Adrenal gland (tissue), 12 donors: ENCODE data around the gene PABPN1. TPM values are rescaled to one million over a fixed set of nuclear protein-coding genes. Genes with fewer than 3 reads are reported as not detected.

Source experiments
- DNase-seq, 7 donors: peaks; one replicate each; pipeline ENCODE4 v3.0.0-alpha.2; 2019 to 2020
- H3K27ac ChIP-seq, 5 donors: fragments of 200-600 bp; sonication (generic) in 4 of 5; 1 replicate in 3 of 5; 2 replicates in 2 of 5; pipeline versions ENCODE4 v1.5.1 to v1.8.0; 2016 to 2020; ENCODE audit warnings: mild to moderate bottlenecking in 1 of 5
- H3K27me3 ChIP-seq: fragments of 200-600 bp; 2 replicates; pipeline ENCODE4 v1.8.0; 2021
- H3K36me3 ChIP-seq, 2 donors: fragments of 200-600 bp; replicated peaks in 1 of 2; 1 replicate in 1 of 2; 2 replicates in 1 of 2; pipeline versions ENCODE4 v1.5.1 to v1.8.0; 2018 to 2022
- H3K4me1 ChIP-seq, 2 donors: fragments of 200-600 bp; replicated peaks in 1 of 2; 1 replicate in 1 of 2; 2 replicates in 1 of 2; pipeline versions ENCODE4 v1.5.1 to v1.8.0; 2018 to 2021
- H3K4me3 ChIP-seq, 4 donors: fragments of 200-600 bp; sonication (generic) in 3 of 4; one replicate each; pipeline ENCODE4 v1.5.1; 2016 to 2018
- H3K9me3 ChIP-seq, 3 donors: fragments of 200-600 bp; sonication (generic) in 1 of 3; replicated peaks in 1 of 3; 1 replicate in 2 of 3; 2 replicates in 1 of 3; pipeline versions ENCODE4 v1.5.1 to v1.8.0; 2016 to 2021
- CTCF ChIP-seq, 6 experiments: fragments of 450-650 bp in 4 of 6; fragments of 200-600 bp in 2 of 6; sonication (generic) in 1 of 6; IDR thresholded peaks; 1 replicate in 5 of 6; 2 replicates in 1 of 6; pipeline versions ENCODE4 v1.5.1 to v1.8.0; 2016 to 2021; ENCODE audit warnings: antibody characterized with exemption in 6 of 6, mild to moderate bottlenecking in 2 of 6, moderate library complexity in 1 of 6
- POLR2A ChIP-seq, 2 donors: fragments of 450-650 bp; IDR thresholded peaks; one replicate each; pipeline ENCODE4 v1.6.1; 2017; ENCODE audit warnings: antibody characterized with exemption in 2 of 2, mild to moderate bottlenecking in 2 of 2, moderate library complexity in 1 of 2
- WGBS, 4 donors: extraction: QIAGEN DNeasy Blood & Tissue Kit in 2 of 4; methylation state at CpG; one replicate each; pipeline versions ENCODE4 v1.1.5 to v1.1.7; 2013 to 2017; 5-methylcytosine and 5-hydroxymethylcytosine counted together
- intact Hi-C, 2 donors: fragments of 100-400 bp; cut with DNase I; formaldehyde crosslinking; loops; one replicate each; pipeline versions ENCODE4 v1.14.1 to v1.15.0; 2022 to 2023
- polyA plus RNA-seq, 3 donors: library from polyadenylated mRNA; stranded (reverse); fragments of 200-250 nt in 2 of 3; fragments of 350-450 nt in 1 of 3; fragmentation: Illumina TruSeq in 1 of 3; extraction: RNeasy Lipid Tissue Mini Kit (QIAGEN cat#74804) in 1 of 3; gene quantifications; one replicate each; pipeline ENCODE4 v1.2.3, GENCODE V29; 2013 to 2014
- total RNA-seq, 9 donors: library from RNA; depleted of rRNA in 4 of 9; stranded (reverse); fragments of >200 nt in 4 of 9; fragments of 120-200 nt in 1 of 9; fragmentation: NEBNext Ultra II Directional in 1 of 9; extraction: Animal tissue kit (Norgen Biotek cat#: 25700) in 1 of 9; gene quantifications; one replicate each; pipeline versions ENCODE4 v1.1.0 to v1.2.4, GENCODE V29; 2013 to 2023
- donor health status: healthy with polysubstance abuse.
- donor health status: Bipolar disorder and iron deficiency.
- donor health status: DM: yes; HTN: yes; CAD: no.
- donor health status: DM: no; HTN: no; CAD: no.
- donor health status: DM: no; HTN: no; CAD: no.
- donor health status: DM: yes; HTN: yes; CAD: no.

PABPN1 gene
- total and polyA plus RNA-seq, 12 donors = 18.3 to 632 (median 99.3) TPM

DNA sequence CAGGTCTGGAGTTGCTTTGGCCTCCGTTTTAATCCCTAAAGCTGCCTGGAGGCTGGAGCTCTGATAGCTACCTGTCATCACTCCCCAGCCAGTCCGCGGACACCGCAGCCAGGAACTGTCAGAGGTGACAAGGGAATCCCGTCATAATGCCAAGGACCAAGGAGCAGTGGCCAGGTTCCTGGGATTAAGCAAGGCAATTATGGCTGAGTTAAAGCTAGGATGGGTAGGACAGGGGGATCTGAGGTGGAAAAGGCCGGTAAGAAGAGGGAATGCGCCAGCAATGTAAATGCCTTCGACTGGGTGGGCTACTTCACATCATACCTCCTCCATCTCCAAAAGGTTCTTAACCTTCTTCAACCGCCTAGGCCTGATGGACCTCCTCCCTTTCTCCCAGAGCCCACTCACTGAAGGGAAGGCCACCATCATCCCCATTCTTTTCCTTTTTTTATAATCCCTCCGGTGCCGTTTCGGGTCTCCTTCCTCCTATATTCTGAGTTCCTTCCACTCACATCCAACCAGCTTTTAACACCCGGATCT lies 20.5 kb upstream of the PABPN1 start:
- peak overlapping the region; percentile 81 to 99 (median 95) for H3K27ac ChIP-seq
- H3K4me3 ChIP-seq = peak overlapping the region in 3 of 4 donors; percentile 47 to 64 (median 58)
- 1 to 4% (median 3%) methylated on average over 12 to 13 of the region's 13 CpGs for WGBS, 4 donors
- TF ChIP-seq CTCF (IDR thresholded peaks at IDR 0.05) = no peak
- peak in 1 of 2 donors; percentile 50 for TF ChIP-seq POLR2A (IDR thresholded peaks at IDR 0.05)
- no peaks in the 10 kb centered on the region for H3K27me3 ChIP-seq
- peaks cover 15 to 20% of the 10 kb centered on the region in 2 donors for H3K4me1 ChIP-seq
- intact Hi-C loops = no loop called here
- H3K36me3 ChIP-seq = peaks cover 0 to 5% of the 10 kb centered on the region in 2 donors
- H3K9me3 ChIP-seq = no peaks in the 10 kb centered on the region
- DNase-seq = peak; percentile 65 to 82 (median 77)

DNA sequence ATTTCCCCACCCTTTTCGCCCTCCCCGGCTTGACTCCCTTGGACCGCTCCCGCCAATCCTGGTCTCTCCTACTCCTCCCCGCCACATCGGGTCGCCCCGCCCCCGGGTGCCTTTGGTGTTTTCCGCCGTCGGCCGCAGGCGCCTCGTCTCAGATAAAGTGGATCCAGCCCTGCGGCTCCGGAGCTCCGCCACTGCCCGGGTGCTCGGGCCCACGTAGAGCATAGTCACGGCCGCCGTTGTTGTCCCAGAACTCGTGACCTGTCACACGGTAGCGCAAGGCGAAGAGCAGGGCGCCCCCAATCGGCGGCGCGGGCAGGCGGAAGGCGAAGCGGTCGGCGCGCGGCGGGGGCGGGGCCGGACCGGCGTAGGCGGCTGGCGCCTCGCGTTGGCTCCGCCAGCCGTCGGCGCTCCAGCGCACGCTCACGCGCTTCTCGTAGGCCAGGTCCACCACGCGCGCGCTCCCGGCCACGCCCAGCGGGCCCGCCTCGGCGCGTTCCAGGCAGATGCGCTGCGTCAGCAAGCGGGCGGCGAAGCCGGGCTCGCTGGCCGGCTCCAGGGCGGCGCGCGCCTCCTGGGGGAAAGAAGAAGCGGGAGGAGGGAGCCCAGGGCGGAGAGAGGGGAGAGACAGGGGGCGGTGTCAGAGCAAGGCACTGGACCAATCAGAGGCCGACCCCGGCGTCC lies 19.8 kb upstream of the PABPN1 start:
- peak; percentile 97 to 99 (median 98) for DNase-seq
- H3K4me3 ChIP-seq = peak overlapping the region in 2 of 4 donors; percentile 47 to 64
- WGBS, 4 donors = 0 to 5% (median 0%) methylated on average over 10 to 87 of the region's 87 CpGs
- H3K9me3 ChIP-seq = no peaks in the 10 kb centered on the region
- no peaks in the 10 kb centered on the region for H3K27me3 ChIP-seq
- peaks cover 21 to 26% of the 10 kb centered on the region in 2 donors for H3K4me1 ChIP-seq
- TF ChIP-seq CTCF (IDR thresholded peaks at IDR 0.05) = peak; percentile 39 to 92 (median 72)
- peak; percentile 58 to 76 for TF ChIP-seq POLR2A (IDR thresholded peaks at IDR 0.05)
- peak overlapping the region; percentile 88 to 99 (median 97) for H3K27ac ChIP-seq
- intact Hi-C loops = no loop called here
- H3K36me3 ChIP-seq = peaks cover 0 to 5% of the 10 kb centered on the region in 2 donors

DNA sequence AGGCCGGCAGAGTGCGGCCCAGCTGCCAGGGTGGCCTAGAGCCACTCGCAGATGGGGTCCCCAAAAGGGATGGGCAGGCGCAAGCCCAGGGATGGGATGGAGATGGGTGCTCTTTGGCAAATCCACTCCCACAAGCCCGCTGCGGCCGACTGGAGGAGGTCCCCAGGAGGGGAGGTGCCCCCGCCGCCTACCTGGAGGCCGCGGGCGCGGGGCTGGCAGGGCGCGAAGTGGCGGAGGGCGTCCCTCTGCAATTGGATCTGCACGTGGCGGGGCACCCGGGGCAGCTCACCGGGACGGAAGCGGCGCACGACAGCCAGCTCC lies 19.3 kb upstream of the PABPN1 start:
- peak overlapping the region in 3 of 4 donors; percentile 12 to 64 (median 34) for H3K4me3 ChIP-seq
- H3K36me3 ChIP-seq = peaks cover 0 to 5% of the 10 kb centered on the region in 2 donors
- peaks cover 21 to 26% of the 10 kb centered on the region in 2 donors for H3K4me1 ChIP-seq
- H3K9me3 ChIP-seq = no peaks in the 10 kb centered on the region
- 0 to 1% (median 0%) methylated on average over 2 to 25 of the region's 25 CpGs for WGBS, 4 donors
- no peak for DNase-seq
- H3K27me3 ChIP-seq = no peaks in the 10 kb centered on the region
- peak overlapping the region; percentile 82 to 99 (median 97) for H3K27ac ChIP-seq
- intact Hi-C loops = no loop called here
- peak; percentile 79 to 81 for TF ChIP-seq POLR2A (IDR thresholded peaks at IDR 0.05)
- TF ChIP-seq CTCF (IDR thresholded peaks at IDR 0.05) = no peak

GRCh38 chr14:23302290-23303225 lies 18.7 kb upstream of the PABPN1 start, which contains the start of gene PPP1R3E:
Gene PPP1R3E (minus strand): TSS chr14:23302859. CDS start chr14:23302576, 283 bp downstream.
- Histone ChIP-seq H3K27me3 (no peaks in the 10 kb centered on the region), H3K27ac (peak within 1 kb of the TSS; percentile 82 to 99 (median 97)), H3K4me3 (peak within 1 kb of the TSS in 3 of 4 donors; percentile 12 to 64 (median 34)), H3K4me1 (peaks cover 25 to 30% of the 10 kb centered on the region in 2 donors), H3K9me3 (no peaks in the 10 kb centered on the region), H3K36me3 (peaks cover 0 to 5% of the 10 kb centered on the region in 2 donors)
- 2 to 3% (median 2%) methylated on average over 25 to 81 of the region's 81 CpGs for WGBS, 4 donors
- TF ChIP-seq POLR2A (IDR thresholded peaks at IDR 0.05) (peak in 1 of 2 donors; percentile 56), CTCF (IDR thresholded peaks at IDR 0.05) (no peak)
- DNase-seq = peak; percentile 74 to 89 (median 79)
- intact Hi-C loops = no loop called here
